GM18951 (cell line): ENCODE results near the gene AIMP2.
"Not testable (repeated sequence)": the region's sequence is repeated elsewhere in the genome, so short reads cannot be mapped to it uniquely, and the experiment has no call there.

Experiments used
- POLR2A ChIP-seq: IDR thresholded peaks from 4 replicates; pipeline ENCODE4 v1.6.1; 2011; ENCODE audit warnings: mild to moderate bottlenecking; ENCODE audit not compliant: insufficient read length, insufficient read depth; ENCODE audit errors: extremely low read depth
- in situ Hi-C: fragments of 300-500 bp; cut with MboI; formaldehyde crosslinking; loops from one replicate; pipeline ENCODE4 v1.12.0; 2022; ENCODE audit warnings: low sequenced_read_pairs, mixed read lengths, inconsistent platforms; ENCODE audit not compliant: unreplicated experiment

The AIMP2 gene

DNA sequence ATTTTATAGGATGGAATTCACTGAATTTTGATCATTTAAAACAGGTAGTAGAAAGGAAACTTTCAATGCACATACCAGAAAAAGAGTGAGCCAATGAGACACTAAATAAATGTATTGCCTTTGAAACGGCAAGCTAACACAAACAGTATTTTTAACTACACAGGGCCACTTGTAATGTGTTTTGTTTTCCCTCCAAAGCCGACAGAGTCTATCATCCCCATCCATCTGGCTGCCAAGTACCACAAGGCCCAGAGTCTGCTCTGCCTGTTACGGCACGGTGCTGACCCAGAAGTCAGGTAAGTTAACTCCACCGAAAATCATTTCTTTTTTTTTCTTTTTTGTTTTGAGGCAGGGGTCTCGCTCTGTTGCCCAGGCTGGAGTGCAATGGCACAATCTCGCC, 23.6 kb downstream of the AIMP2 start:
- in situ Hi-C loops, result no loop called here
- TF ChIP-seq POLR2A, result no peak

DNA sequence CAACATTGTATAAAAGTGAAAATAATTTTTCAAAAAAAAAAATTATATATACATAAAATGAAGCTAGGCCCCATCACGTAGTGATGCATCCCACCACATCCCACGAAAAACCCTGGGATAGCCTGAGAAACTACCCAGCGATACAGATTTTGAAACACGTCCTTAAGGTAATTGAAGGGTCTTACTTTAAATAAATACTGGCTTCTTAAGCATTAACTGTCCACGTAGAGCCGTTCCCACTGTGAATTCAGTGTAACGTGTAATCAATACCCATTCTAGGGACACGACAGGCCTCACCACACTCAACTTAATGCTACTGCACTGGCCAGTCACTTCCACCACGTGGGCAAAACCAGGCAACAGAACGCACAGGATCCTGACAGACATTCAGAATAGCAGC, 26.1 kb downstream of the AIMP2 start:
- no peak for TF ChIP-seq POLR2A
- in situ Hi-C loops, result no loop called here

DNA sequence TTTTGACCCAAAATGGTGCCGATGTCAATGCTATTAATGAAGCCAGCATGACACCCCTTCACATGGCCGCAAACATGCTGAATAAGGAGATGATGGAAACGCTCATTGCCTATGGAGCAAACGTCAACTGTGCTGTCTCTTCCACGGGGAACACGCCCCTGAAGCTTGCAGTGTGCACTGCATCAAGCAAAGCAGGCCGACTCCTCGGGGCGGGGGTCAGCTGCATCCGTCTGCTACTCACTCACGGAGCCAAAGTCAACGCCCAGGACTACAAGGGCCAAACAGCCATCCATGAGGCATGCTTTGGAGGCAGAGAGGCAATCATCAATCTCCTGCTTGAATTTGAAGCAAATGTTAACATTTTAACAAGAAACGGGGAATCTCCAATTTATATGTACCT, 26.6 kb downstream of the AIMP2 start:
- TF ChIP-seq POLR2A, result no peak
- in situ Hi-C loops, result no loop called here

DNA sequence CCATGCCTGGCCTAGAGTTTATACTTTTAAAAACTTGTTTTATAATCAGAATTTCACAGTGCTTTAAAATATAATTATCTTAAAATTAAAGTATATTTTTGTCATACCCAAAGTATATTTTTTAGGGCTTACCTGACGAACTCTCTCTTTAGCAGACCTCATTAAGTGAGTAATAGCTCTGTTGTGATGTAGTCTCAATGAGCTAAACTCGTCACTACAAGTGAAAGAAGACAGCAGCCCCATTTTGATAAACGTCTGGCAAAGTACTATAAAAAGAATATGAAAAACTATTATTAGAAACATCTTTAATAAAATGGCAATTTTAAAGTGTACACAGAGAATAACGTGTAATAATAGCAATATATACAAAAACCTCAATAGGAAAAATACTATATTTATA, 40.7 kb downstream of the AIMP2 start:
- no peak for TF ChIP-seq POLR2A
- in situ Hi-C loops, result no loop called here

DNA sequence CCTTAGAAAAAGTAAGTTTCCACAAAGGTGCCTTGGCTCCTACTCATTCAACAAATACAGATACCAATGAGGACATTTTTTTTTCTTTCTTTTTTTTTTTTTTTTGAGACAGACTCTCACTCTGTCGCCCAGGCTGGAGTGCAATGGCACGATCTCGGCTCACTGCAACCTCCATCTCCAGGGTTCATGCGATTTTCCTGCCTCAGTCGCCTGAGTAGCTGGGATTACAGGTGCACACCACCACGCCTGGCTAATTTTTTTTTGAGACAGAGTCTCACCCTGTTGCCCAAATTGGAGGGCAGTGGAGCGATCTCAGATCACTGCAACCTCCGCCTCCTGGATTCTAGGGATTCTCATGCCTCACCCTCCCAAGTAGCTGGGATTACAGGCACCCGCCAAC, 42.1 kb downstream of the AIMP2 start:
- in situ Hi-C loops, result not testable (repeated sequence)

DNA sequence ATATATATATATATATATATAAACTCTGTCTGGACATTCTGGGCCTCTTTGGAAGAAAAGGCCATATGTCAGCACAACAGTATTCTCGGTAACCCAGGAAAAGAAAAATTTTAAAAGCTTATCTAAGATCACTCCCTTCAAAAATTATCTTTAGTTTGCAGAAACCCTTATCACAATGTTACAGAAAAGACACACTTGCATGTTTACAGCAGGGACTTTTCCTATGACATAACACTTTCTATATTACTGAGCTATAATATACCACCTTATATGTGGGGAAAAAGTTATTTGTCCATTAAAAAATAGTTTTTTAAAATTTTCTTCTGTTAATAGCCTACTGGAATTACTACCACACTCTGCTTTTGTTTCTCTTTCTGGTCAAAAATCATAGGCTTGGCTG, 47.5 kb downstream of the AIMP2 start:
- no peak for TF ChIP-seq POLR2A
- in situ Hi-C loops, result no loop called here

DNA sequence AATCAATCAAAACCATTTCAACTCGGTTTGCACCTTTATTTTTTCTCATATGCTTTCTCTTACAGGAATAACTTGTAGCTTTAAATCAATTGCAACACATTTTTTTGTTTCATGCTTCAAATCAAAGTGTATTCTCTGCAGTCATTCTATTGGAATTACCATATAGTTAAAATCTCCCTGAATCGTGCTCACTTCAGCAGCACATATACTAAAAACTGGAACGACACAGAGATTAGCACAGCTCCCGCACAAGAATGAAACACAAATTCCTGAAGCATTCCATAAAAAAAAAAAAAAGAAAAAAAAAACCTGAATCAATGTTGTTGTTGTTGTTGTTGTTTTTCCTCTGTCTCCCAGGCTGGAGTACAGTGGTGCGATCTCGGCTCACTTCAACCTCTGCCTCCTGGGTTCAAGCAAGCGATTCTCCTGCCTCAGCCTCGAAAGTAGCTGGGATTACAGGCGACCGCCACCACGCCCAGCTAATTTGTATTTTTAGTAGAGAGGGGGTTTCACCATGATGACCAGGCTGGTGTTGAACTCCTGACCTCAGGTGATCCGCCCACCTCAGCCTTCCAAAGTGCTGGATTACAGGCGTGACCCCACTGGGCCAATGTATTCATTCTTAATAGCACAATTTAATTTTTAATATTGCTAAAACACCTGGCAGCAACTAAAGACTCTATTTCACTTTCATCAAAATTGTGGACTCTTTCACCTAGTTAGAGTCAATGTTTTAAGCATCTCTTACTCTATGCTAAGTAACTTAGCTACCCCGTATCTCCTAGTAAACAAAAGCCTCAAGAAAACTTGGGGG, 48.5 kb downstream of the AIMP2 start:
- no peak for TF ChIP-seq POLR2A
- in situ Hi-C loops, result no loop called here

DNA sequence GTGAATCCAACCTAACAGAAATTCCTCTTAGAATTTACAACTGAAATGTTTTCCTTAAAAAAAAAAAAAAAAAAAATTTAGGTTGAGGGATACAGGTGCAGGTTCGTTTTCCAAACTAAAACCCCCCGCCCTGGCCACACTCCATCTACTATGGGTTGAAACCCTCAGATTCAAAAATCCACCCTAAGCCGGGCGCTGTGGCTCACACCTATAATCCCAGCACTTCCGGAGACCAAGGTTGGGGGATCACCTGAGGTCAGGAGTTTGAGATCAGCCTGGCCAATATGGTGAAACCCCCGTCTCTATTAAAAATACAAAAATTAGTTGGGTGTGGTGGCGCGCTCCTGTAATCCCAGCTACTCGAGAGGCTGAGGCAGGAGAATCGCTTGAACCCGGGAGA, 50.9 kb downstream of the AIMP2 start:
- in situ Hi-C loops, result not testable (repeated sequence)

DNA sequence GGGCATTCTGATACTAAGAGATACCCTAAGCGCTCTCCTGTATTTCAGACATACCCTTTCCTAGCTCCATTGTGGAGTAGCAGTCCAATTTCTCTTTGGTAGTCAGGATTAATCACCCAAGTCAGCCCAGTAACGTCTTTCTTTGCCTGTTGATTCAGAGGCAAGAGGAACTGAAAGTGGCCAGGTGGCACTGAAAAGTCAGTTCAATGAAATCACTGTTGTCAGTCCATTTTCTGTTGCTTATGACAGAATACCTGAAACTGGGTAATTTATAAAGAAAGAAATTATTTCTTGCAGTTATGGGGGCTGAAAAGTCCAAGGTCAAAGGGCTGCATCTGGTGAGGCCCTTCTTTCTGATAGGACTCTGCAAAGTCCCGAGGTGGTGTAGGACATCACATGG, 62.3 kb downstream of the AIMP2 start:
- no peak for TF ChIP-seq POLR2A
- in situ Hi-C loops, result no loop called here
